Right lobe of liver (tissue), 4 donors: Measurements from ENCODE around the gene PRKN.

Source experiments
- POLR2A ChIP-seq: fragments of 450-650 bp; IDR thresholded peaks from one replicate; pipeline ENCODE4 v1.6.1; 2017; ENCODE audit warnings: antibody characterized with exemption, mild to moderate bottlenecking
- TF ChIP-seq, protein P1 (sequence below), 4 donors: fragments of 200-600 bp in 3 of 4; fragments of 450-650 bp in 1 of 4; IDR thresholded peaks; one replicate each; pipeline versions ENCODE4 v1.5.1 to v1.8.0; 2016 to 2022; ENCODE audit warnings: antibody characterized with exemption in 4 of 4, mild to moderate bottlenecking in 2 of 4
- donor health status: DM: no; HTN: no; CAD: no.
- donor health status: DM: no; HTN: no; CAD: no.
- donor health status: DM: no; HTN: yes; CAD: no.

- TF ChIP-seq, protein P1, sequence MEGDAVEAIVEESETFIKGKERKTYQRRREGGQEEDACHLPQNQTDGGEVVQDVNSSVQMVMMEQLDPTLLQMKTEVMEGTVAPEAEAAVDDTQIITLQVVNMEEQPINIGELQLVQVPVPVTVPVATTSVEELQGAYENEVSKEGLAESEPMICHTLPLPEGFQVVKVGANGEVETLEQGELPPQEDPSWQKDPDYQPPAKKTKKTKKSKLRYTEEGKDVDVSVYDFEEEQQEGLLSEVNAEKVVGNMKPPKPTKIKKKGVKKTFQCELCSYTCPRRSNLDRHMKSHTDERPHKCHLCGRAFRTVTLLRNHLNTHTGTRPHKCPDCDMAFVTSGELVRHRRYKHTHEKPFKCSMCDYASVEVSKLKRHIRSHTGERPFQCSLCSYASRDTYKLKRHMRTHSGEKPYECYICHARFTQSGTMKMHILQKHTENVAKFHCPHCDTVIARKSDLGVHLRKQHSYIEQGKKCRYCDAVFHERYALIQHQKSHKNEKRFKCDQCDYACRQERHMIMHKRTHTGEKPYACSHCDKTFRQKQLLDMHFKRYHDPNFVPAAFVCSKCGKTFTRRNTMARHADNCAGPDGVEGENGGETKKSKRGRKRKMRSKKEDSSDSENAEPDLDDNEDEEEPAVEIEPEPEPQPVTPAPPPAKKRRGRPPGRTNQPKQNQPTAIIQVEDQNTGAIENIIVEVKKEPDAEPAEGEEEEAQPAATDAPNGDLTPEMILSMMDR (IDR thresholded peaks at IDR 0.05): no peak
- no peak for TF ChIP-seq POLR2A
These were observed 754.5 kb downstream of the PRKN start for GRCh38 chr6:161973064-161973463.
